Right kidney (tissue), 1 donor: ENCODE results near the gene SPAG7.
"Not testable (repeated sequence)": the region's sequence is repeated elsewhere in the genome, so short reads cannot be mapped to it uniquely, and the experiment has no call there.

ENCODE experiments used
- DNase-seq: peaks from one replicate; pipeline ENCODE4 v3.0.0-alpha.2; 2016

The SPAG7 gene

GRCh38 chr17:4938688-4939545 is 28.7 kb downstream of the SPAG7 start:
- DNase-seq, result no peak

GRCh38 chr17:4938069-4938491 is 29.5 kb downstream of the SPAG7 start:
- DNase-seq, result no peak

GRCh38 chr17:4937553-4937952 is 30.1 kb downstream of the SPAG7 start:
- DNase-seq, result no peak

GRCh38 chr17:4936436-4936835 is 31.2 kb downstream of the SPAG7 start:
- no peak for DNase-seq

GRCh38 chr17:4935650-4936049 is 32.0 kb downstream of the SPAG7 start:
- DNase-seq, result no peak

- peak; percentile 27 for DNase-seq
Observed at GRCh38 chr17:4934173-4934979, 33.2 kb downstream of the SPAG7 start.

GRCh38 chr17:4933646-4934045 is 34.0 kb downstream of the SPAG7 start:
- DNase-seq, result no peak

GRCh38 chr17:4932756-4933155 is 34.9 kb downstream of the SPAG7 start:
- DNase-seq, result no peak

- DNase-seq, result no peak
Observed at GRCh38 chr17:4931963-4932362, 35.7 kb downstream of the SPAG7 start, which contains the start of gene GP1BA. Gene GP1BA, plus strand, starts transcription at chr17:4932277. Its CDS starts 328 bp downstream, at chr17:4932605.

GRCh38 chr17:4928881-4929280 is 38.7 kb downstream of the SPAG7 start:
- no peak for DNase-seq

- not testable (repeated sequence) for DNase-seq
Observed at GRCh38 chr17:4926577-4927335, 40.9 kb downstream of the SPAG7 start.

GRCh38 chr17:4921320-4921719 is 46.3 kb downstream of the SPAG7 start:
- DNase-seq, result no peak

- no peak for DNase-seq
Observed at GRCh38 chr17:4920351-4921048, 47.1 kb downstream of the SPAG7 start.

- no peak for DNase-seq
Observed at GRCh38 chr17:4919511-4920047, 48.0 kb downstream of the SPAG7 start.

- DNase-seq, result not testable (repeated sequence)
Observed at GRCh38 chr17:4914551-4914950, 53.1 kb downstream of the SPAG7 start.

GRCh38 chr17:4913994-4914393 is 53.6 kb downstream of the SPAG7 start:
- no peak for DNase-seq
